ENCODE measurements around the gene PROM2.

The PROM2 gene

DNA sequence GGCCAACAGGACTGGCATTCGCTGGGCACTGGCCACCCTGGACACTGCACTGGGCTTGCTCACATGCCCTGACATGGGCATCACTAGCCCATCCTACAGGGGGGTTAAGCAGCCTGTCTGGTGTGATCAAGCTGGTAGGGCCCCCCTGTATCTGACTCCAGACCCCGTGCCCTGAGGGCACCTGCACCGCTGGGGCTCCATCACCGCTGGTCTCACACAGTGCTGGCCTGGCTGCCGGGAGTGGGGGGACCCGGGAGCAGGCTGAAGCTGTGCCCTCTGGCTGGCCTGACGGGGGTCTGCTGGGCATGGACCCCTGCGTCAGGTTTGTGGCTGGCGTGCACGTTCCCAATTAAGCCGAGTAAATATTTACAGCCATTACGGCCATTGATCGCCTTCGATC, 55.2 kb downstream of the PROM2 start:
- DNase-seq (ENCODE audit: low spot score) = no peak
- TF ChIP-seq CTCF (IDR thresholded peaks at IDR 0.05) = no peak
- Histone ChIP-seq H3K4me3 (no peak overlapping the region), H3K27ac (no peak overlapping the region)

DNA sequence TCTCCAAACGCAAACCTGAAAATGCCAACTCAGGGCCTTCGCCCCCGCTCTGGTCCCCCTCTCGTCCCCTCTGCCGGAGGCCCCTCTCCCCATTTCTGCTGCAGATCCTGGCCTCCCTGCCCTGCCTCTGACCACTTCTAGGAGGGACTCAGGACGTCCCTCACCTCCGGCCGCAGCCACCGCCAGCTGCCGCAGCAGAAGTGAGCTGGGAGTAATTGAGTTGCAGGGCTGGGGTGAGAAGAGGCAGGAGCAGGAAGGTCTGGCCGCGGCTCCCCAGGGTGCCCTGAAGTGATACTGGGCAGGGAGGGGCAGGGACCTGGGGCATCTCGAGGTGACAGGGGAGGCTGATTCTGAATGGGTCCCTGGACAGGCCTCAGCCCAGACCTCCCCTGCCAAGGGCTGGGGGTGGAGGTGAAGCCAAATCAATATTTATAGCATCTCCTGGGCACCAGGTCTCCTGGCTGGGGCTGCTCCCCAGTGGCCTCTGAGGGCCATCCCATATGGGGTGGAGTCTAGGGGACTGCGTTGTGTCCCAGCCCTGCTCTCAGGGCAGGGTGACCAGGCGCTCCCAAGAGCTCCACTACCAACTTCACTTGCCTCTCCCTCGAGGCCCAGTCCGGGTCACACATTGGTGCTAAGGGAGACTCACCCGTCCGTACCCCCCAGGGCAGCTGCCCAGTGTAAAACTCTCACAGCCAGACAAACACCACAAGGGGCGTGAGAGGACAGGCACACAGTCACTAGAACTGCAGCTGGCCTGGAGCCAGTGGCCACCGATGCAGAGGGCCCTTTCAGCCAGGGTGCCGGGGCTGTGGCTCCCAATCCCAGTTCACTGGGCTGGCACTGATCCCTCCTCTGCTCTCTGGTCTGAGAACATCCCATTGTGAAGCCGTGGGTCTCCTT, 55.9 kb downstream of the PROM2 start:
- Histone ChIP-seq H3K4me3 (no peak overlapping the region), H3K27ac (no peak overlapping the region)
- DNase-seq (ENCODE audit: low spot score) = no peak
- TF ChIP-seq CTCF (IDR thresholded peaks at IDR 0.05) = no peak

DNA sequence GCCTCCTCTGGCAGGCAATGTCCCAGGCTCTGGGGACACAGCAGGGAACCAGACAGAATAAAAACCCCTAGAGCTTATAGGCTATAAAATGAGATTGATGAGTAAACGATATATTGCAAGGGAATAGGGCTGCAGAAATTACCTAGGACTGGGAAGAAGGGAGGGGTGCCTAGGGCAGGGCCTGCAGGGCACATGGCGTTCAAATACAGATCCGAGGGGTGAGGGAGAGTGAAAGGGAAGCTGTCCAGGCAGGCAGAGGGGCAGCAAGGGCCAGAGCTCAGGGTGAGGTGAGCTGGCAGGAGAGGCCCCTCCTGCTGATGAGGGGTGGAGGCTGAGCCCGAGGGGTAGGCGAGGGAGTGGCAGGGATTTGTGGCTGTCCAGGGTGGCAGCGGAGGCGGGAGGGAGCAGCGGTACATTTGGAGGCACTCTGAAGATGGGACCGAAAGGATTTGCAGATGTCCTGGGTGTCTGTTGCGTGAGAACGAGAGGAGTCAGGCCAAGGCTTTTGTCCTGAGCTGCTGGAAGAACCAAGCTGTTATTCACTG, 56.6 kb downstream of the PROM2 start:
- TF ChIP-seq CTCF (IDR thresholded peaks at IDR 0.05) = no peak
- Histone ChIP-seq H3K27ac (no peak overlapping the region), H3K4me3 (no peak overlapping the region)
- DNase-seq (ENCODE audit: low spot score) = no peak

- Histone ChIP-seq H3K4me3 (no peak overlapping the region), H3K27ac (no peak overlapping the region)
- DNase-seq (ENCODE audit: low spot score) = no peak
- TF ChIP-seq CTCF (IDR thresholded peaks at IDR 0.05) = no peak
These were observed 57.4 kb downstream of the PROM2 start for GRCh38 chr2:95331606-95332005.

DNA sequence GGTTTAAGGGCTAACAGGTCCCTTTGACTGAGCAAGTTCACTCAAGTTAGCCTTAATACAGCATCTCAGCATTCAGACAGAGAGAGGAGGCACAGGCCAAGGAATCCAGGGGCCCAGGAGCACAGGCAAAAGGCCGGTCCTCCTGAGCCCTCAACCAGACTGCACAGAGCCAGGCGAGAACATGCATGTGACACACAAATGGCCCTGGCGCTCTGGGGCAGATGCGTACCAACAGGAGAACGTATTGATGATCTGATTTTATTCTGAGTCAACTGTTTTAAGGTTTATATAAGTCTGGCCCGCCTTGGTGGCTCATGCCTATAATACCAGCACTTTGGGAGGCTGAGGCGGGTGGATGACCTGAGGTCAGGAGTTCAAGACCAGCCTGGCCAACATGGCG, 57.8 kb downstream of the PROM2 start:
- no peak for DNase-seq (ENCODE audit: low spot score)
- Histone ChIP-seq H3K4me3 (no peak overlapping the region), H3K27ac (no peak overlapping the region)
- no peak for TF ChIP-seq CTCF (IDR thresholded peaks at IDR 0.05)

GRCh38 chr2:95333056-95333455, 58.8 kb downstream of the PROM2 start:
- no peak overlapping the region for H3K4me3 ChIP-seq
- DNase-seq (ENCODE audit: low spot score) = no peak
- TF ChIP-seq CTCF (IDR thresholded peaks at IDR 0.05) = no peak
- no peak overlapping the region for H3K27ac ChIP-seq

GRCh38 chr2:95333888-95334338, 59.7 kb downstream of the PROM2 start:
- TF ChIP-seq CTCF (IDR thresholded peaks at IDR 0.05) = no peak
- Histone ChIP-seq H3K4me3 (no peak overlapping the region), H3K27ac (no peak overlapping the region)
- no peak for DNase-seq (ENCODE audit: low spot score)

All from coronary artery (tissue), 2 donors.